Bronchus fibroblast of lung (primary cell): ENCODE measurements around the gene WDR45. TPM values are rescaled to one million over a fixed set of nuclear protein-coding genes. Genes with fewer than 3 reads are reported as not detected.

ENCODE experiments used
- total RNA-seq: library from RNA; depleted of rRNA; stranded (reverse); fragments of >200 nt; gene quantifications from 2 replicates; pipeline ENCODE4 v1.2.3, GENCODE V29; 2015

WDR45 gene
- total RNA-seq: 45.6 and 47.2 TPM in 2 replicates

DNA sequence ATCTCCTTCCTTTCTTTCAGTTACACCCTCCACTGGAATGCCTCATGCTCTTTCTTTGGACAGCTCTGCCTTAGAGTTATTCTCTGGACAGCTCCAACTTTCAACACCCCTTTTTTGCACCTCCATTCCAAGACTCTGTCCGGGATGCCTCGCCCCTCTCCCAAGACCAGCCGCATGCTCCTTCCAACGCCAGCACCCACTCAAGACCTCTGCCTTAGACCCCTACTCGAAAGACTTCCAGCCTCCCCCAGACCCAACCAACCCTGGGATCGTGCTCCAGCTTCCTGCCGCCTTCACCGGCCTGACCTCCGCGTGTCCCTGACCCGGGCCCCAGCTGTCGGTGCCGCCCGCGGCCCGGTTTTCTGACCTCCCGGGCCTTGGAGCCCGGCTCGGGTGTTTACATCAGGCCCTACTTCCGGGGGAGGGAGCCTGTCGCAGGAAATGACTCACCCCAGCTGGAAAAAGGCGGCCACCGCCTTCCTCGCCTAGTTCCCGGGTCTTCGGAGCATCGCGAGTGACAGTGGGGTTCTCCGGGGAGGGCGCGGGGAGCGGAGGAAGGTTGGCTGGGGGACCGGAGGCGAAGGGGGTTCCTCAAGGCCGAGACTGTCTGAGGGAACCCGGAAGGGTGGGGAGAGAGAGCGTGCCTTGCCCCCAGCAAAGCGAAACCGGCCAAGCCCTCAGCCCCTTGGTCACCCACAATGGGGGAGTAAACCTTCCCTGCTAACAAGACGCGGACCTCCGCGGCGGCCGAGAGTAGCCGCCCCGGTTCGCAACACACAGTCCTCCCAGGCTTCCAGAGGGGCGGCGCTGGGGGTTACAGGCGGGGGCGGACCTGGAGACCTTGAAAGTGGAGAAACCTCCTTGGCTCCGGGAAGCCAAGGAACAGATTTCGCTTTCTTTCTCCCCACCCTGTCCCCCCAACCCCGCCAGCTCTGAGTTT is at the start of gene WDR45:
Gene WDR45 (minus strand): TSS at position 399 of the 940 bp plus-strand sequence. CDS start 1,792 bp downstream, outside the sequence.

DNA sequence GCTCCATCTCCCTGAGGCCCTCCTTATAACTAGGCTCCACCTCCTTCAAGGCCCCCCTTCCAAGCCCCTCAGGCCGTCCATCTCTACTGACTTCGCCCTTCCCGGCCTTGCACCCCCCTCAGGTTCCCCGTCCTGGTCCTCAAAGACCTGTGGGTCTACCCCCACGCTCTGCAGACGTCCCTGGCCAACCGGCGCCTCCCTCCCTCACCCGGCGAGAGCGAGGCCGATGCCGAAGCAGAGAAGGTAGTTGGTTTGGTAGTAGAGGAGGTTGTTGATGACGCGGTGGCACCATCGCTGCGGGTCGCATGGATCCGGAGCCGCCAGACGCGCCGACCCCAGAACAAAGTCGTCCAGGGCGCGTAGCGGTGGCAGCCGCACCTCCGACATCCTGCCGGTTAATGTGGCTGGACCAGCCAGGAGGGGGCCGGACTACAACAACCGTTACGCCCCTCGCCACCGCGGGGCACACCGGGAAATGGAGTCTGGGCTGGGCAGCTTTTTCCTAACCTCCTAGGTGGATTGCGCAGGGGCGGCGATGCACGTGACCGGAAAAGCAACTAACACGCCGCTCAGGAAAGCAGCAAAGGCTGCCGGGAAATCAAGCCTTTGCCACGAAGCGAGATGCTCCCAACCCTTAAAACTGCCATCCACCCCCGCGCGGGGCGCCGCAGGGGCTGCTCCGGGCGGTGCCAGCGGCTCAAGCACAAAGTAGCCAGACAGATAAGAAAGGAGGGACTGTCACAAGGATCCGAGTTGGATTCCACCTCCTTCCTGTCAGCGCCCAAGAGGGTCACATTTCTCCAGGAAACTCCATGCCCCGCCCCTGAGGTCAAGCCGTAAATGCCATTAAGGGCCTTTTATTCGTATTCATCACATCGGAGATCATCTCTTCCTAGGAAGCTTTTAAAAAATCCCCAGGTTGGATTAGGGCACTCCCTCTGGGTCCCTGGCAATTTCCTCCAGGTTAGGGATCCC is 5.8 kb downstream of the WDR45 start, which contains the start of gene PRAF2:
Gene PRAF2 (minus strand): TSS at position 402 of the 975 bp plus-strand sequence. CDS start 15 bp downstream, at position 387.

DNA sequence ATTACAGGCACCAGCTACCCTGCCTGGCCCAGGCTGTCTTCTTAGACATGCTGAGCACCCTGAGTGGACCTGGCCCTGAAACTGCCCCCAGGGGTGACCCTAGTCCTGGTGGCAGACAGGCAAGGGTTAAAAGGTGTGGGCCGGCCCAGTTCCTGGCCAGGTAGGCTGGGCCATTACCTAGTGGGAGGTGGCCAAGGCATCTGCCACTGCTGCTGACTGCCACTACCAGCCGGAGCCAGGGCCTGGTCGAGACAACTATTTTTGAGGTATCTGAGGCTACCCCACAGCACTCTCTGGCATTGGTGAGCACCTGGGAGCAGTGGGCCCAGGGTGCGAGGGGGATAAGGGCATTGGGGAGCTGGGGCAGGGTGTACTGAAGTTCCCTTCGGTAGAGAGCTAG is 20.9 kb downstream of the WDR45 start, which contains the start of gene CCDC120:
Gene CCDC120 (plus strand): TSS at position 206 of the 400 bp plus-strand sequence. CDS start 3,043 bp downstream, outside the sequence.

DNA sequence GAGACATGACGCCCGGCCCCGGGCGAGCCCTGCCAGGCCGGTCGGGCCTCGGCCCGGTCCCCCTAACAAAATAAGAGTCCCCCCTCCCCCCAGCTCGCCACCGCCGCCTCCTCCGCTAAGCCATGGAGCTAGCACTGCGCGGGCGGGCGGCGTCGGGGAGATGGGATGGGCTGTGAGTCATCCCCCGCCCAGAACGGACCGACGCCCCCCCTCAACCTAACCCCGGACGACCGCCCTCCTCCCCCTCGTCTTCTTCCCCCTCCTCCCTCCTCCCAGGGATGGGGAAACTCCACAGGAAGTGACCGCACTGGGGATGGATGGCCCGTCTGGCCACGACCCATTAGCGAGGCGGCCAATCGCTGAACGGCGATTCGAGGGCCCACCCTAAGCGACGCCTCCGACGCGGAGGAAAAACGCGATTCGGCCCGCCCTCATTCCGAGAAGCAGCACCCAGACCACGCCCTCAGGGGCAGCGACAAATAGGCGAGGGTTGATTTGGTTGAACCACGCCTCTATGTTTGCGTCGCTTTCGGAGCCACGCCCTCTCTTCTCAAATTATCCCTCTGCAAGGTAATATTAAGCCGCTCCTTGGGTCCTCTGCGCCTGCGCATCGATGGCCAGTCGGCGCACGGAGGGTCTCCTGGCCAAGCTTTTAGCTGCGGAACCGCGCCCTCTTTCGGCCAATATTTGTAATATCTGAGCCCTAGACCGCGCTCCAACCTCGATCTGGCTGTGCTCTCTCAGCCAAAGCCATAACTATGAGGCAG is 36.3 kb downstream of the WDR45 start, which contains the start of gene TFE3:
Gene TFE3 (minus strand): TSS at position 138 of the 767 bp plus-strand sequence. CDS start 131 bp downstream, at position 7.

Other genes with a start within 250 kb of the WDR45 start
- gene PCSK1N, start 244.3 kb downstream of the WDR45 start, total RNA-seq: 0.17 TPM in 1 of 2 replicates, not detected in the other
- gene TIMM17B, start 182.1 kb downstream of the WDR45 start, total RNA-seq: 58.7 and 71.3 TPM in 2 replicates
- 68.1 and 77.9 TPM in 2 replicates for gene PQBP1, start 182.0 kb downstream of the WDR45 start, total RNA-seq
- gene SLC35A2, start 168.2 kb downstream of the WDR45 start, total RNA-seq: 30.9 and 35.3 TPM in 2 replicates
- gene PIM2, start 160.9 kb downstream of the WDR45 start, total RNA-seq: 10.9 and 11.9 TPM in 2 replicates
- 37.0 and 38.7 TPM in 2 replicates for gene OTUD5, start 122.3 kb downstream of the WDR45 start, total RNA-seq
- 1.3 TPM in 2 replicates for gene KCND1, start 108.0 kb downstream of the WDR45 start, total RNA-seq
- 10.8 and 11.0 TPM in 2 replicates for gene GRIPAP1, start 77.6 kb downstream of the WDR45 start, total RNA-seq
- gene TFE3, start 36.5 kb downstream of the WDR45 start, total RNA-seq: 46.1 and 51.9 TPM in 2 replicates
- gene CCDC120, start 20.9 kb downstream of the WDR45 start, total RNA-seq: 0.50 and 1.5 TPM in 2 replicates
- 25.6 and 32.1 TPM in 2 replicates for gene PRAF2, start 5.9 kb downstream of the WDR45 start, total RNA-seq
- gene GPKOW, start 43.8 kb upstream of the WDR45 start, total RNA-seq: 14.6 TPM in 2 replicates
- 1.3 TPM in 2 replicates for gene MAGIX, start 82.9 kb upstream of the WDR45 start, total RNA-seq
- 115 and 131 TPM in 2 replicates for gene PLP2, start 92.0 kb upstream of the WDR45 start, total RNA-seq
- 6.6 and 8.6 TPM in 2 replicates for gene PRICKLE3, start 106.5 kb upstream of the WDR45 start, total RNA-seq
- gene SYP, start 120.3 kb upstream of the WDR45 start, total RNA-seq: 0.15 and 0.17 TPM in 2 replicates
- gene CACNA1F, start 153.5 kb upstream of the WDR45 start, total RNA-seq: not detected in 2 replicates
- 14.7 and 16.3 TPM in 2 replicates for gene CCDC22, start 155.6 kb upstream of the WDR45 start, total RNA-seq
- gene FOXP3, start 184.8 kb upstream of the WDR45 start, total RNA-seq: 0.15 and 0.50 TPM in 2 replicates
- 1.9 and 2.0 TPM in 2 replicates for gene PPP1R3F, start 189.9 kb upstream of the WDR45 start, total RNA-seq
- not detected in 2 replicates for gene GAGE10, start 223.8 kb upstream of the WDR45 start, total RNA-seq
- gene GAGE12J, start 242.2 kb upstream of the WDR45 start, total RNA-seq: not detected in 2 replicates